Measurements from ENCODE around the gene FLT4.

FLT4 gene

DNA sequence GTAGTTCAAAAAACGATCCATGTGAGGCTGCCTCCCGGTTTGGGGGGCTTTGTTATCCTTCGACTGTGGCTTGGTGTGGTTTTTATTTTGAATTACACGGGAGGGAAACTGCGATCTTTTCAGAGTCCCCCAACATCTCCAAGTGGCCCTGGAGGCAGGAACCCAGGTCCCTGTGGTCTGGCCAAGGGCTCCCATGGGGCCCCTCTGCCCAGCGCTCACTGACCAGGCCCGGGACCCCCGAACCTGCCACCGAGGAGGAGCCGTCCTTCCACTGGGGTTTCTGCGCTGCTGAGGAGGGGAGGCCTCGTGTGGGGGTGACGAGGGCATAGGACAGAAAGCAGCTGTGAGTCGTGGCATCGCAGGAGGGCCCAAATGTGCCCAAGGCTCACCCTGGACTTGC lies 40.0 kb downstream of the FLT4 start:
- Histone ChIP-seq H3K9me3 (ENCODE audit: control insufficient read depth, insufficient read depth, low read length) (no peaks in the 10 kb centered on the region), H3F3A (ENCODE audit: control insufficient read depth, insufficient read depth) (no peaks in the 10 kb centered on the region), H3K27me3 (ENCODE audit: control insufficient read depth, low read length) (no peaks in the 10 kb centered on the region), H3K27ac (ENCODE audit: low read depth, low read length) (no peak overlapping the region), H3K4me1 (ENCODE audit: control insufficient read depth, low read length) (no peaks in the 10 kb centered on the region), H3K79me2 (ENCODE audit: control insufficient read depth, low read length) (no peaks in the 10 kb centered on the region), H3K36me3 (ENCODE audit: control insufficient read depth, low read length) (no peaks in the 10 kb centered on the region), H3K9me2 (replicated peaks; ENCODE audit: control insufficient read depth, low read length) (no peaks in the 10 kb centered on the region), H3K4me3 (ENCODE audit: low read length) (no peak overlapping the region), H3K4me2 (ENCODE audit: low read length) (no peak overlapping the region), H4K20me1 (ENCODE audit: control insufficient read depth, insufficient read depth, low read depth, low read length) (no peaks in the 10 kb centered on the region)
- no peak for TF ChIP-seq EZH2phosphoT487 (IDR thresholded peaks at IDR 0.05; ENCODE audit: borderline replicate concordance, low read length)
- TF ChIP-seq CTCF (IDR thresholded peaks at IDR 0.05; ENCODE audit: low read depth, low read length, poor library complexity, severe bottlenecking) = no peak

DNA sequence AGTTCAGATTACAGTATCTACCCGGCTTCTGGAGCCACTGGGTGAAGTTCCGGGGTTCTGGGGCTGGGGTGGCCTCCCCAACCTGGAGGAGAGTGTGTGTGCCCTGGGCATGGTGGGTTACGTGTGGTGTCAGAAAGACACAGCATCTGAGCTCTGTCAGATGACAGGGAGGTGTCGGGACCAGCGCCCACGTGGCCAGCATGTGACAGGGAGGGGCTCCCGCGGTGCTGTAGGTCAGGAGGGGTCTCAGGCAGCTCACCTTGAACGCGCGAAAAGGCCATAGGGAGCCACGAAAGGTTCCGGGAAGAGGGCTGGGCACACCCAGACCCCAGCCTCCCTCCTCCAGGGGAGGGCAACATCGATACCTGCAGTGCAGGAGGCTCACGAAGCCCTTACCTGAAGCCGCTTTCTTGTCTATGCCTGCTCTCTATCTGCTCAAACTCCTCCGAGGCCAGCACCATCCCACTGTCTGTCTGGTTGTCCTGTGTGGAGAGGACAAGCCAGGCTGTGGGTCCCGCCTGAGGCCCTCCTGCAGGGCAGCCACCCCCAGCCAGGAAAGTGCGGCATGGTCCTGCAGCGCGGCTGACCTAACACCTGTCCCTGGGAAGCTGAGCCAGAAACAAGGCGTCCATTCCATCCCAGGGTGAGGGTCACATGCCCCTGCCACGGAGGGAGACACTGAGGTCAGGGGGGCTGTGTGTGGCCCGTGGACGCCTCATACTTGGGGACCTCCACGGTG lies 40.7 kb downstream of the FLT4 start:
- Histone ChIP-seq H3K4me1 (ENCODE audit: control insufficient read depth, low read length) (no peaks in the 10 kb centered on the region), H3K36me3 (ENCODE audit: control insufficient read depth, low read length) (no peaks in the 10 kb centered on the region), H3F3A (ENCODE audit: control insufficient read depth, insufficient read depth) (no peaks in the 10 kb centered on the region), H4K20me1 (ENCODE audit: control insufficient read depth, insufficient read depth, low read depth, low read length) (no peaks in the 10 kb centered on the region), H3K9me2 (replicated peaks; ENCODE audit: control insufficient read depth, low read length) (no peaks in the 10 kb centered on the region), H3K79me2 (ENCODE audit: control insufficient read depth, low read length) (no peaks in the 10 kb centered on the region), H3K27ac (ENCODE audit: low read depth, low read length) (no peak overlapping the region), H3K27me3 (ENCODE audit: control insufficient read depth, low read length) (no peaks in the 10 kb centered on the region), H3K9me3 (ENCODE audit: control insufficient read depth, insufficient read depth, low read length) (no peaks in the 10 kb centered on the region), H3K4me2 (ENCODE audit: low read length) (no peak overlapping the region), H3K4me3 (ENCODE audit: low read length) (no peak overlapping the region)
- TF ChIP-seq CTCF (IDR thresholded peaks at IDR 0.05; ENCODE audit: low read depth, low read length, poor library complexity, severe bottlenecking) = no peak
- no peak for TF ChIP-seq EZH2phosphoT487 (IDR thresholded peaks at IDR 0.05; ENCODE audit: borderline replicate concordance, low read length)

DNA sequence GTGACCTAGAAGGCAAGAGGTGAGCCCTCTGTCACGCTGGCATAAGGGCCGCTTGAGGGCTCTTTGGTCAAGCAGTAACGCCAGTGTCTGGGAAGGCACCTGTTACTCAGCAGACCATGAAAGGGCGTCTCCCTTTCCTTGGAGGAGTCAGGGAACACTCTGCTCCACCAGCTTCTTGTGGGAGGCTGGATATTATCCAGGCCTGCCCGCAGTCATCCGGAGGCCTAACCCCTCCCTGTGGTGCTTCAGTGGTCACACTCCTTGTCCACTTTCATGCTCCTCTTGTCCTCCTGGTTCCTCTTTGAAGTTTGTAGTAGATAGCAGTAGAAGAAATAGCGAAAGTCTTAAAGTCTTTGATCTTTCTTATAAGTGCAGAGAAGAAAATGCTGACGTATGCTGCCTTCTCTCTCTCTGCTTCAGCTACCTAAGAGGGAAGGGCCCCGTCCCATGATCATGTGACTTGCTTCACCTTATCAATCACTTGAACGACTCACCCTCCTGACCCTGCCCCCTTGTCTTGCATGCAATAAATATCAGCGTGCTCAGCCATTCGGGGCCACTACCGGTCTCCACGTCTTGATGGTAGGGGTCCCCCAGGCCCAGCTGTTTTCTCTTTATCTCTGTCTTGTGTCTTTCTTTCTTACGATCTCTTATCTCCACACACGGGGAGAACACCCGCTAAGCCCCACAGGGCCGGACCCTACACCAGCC lies 41.4 kb downstream of the FLT4 start:
- H4K20me1 ChIP-seq (ENCODE audit: control insufficient read depth, insufficient read depth, low read depth, low read length) = no peaks in the 10 kb centered on the region
- H3K79me2 ChIP-seq (ENCODE audit: control insufficient read depth, low read length) = no peaks in the 10 kb centered on the region
- H3F3A ChIP-seq (ENCODE audit: control insufficient read depth, insufficient read depth) = no peaks in the 10 kb centered on the region
- H3K4me2 ChIP-seq (ENCODE audit: low read length) = no peak overlapping the region
- no peaks in the 10 kb centered on the region for H3K36me3 ChIP-seq (ENCODE audit: control insufficient read depth, low read length)
- H3K4me3 ChIP-seq (ENCODE audit: low read length) = no peak overlapping the region
- TF ChIP-seq CTCF (IDR thresholded peaks at IDR 0.05; ENCODE audit: low read depth, low read length, poor library complexity, severe bottlenecking) (no peak), EZH2phosphoT487 (IDR thresholded peaks at IDR 0.05; ENCODE audit: borderline replicate concordance, low read length) (no peak)
- H3K27me3 ChIP-seq (ENCODE audit: control insufficient read depth, low read length) = no peaks in the 10 kb centered on the region
- no peaks in the 10 kb centered on the region for H3K4me1 ChIP-seq (ENCODE audit: control insufficient read depth, low read length)
- no peaks in the 10 kb centered on the region for H3K9me3 ChIP-seq (ENCODE audit: control insufficient read depth, insufficient read depth, low read length)
- no peaks in the 10 kb centered on the region for H3K9me2 ChIP-seq (replicated peaks; ENCODE audit: control insufficient read depth, low read length)
- no peak overlapping the region for H3K27ac ChIP-seq (ENCODE audit: low read depth, low read length)

Measured in DOHH2 (cell line).